Measurements from ENCODE around the gene C15orf62.

GRCh38 chr15:40789119-40789518 lies 19.3 kb downstream of the C15orf62 start:
- TF ChIP-seq CTCF (conservative IDR thresholded peaks at IDR 0.05 in 1 of 2, IDR thresholded peaks at IDR 0.05 in 1 of 2; ENCODE audit: extremely low read depth in 1 of 2, insufficient read depth in 1 of 2, low read depth in 1 of 2, low read length in 2 of 2) (no peak), EZH2 (IDR thresholded peaks at IDR 0.05; ENCODE audit: borderline replicate concordance, low read length) (no peak)

Data from mammary epithelial cell (primary cell).